ENCODE measurements around the gene CEP290. TPM values are rescaled to one million over a fixed set of nuclear protein-coding genes. Genes with fewer than 3 reads are reported as not detected.
"Not testable (repeated sequence)": the region's sequence is repeated elsewhere in the genome, so short reads cannot be mapped to it uniquely, and the experiment has no call there.

CEP290 gene
- total RNA-seq, 4 donors from 2014 or later: 11.3 to 31.3 (median 16.4) TPM

DNA sequence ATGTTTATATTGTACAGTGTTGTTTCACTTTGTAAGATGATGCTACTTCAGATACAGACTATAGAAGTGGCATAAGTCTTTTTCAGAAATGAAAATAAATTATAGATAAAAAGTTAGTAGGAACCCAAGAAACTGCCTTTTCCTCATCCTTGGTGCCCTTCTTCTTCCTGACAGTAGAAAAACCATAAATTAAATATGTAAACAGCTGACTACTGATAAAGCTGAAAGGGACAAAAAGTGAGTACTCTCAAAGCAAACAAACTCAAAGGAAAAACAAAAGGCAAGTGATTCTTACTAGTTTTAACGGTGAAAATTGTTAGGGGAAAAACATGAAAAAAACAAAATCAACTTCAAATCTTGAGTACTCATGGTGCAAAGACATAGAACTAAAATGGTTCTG lies 104.1 kb downstream of the CEP290 start:
- no peaks in the 10 kb centered on the region for H3K36me3 ChIP-seq
- no peak for TF ChIP-seq POLR2AphosphoS5 (IDR thresholded peaks at IDR 0.05)
- TF ChIP-seq EP300 (IDR thresholded peaks at IDR 0.05): no peak
- TF ChIP-seq, protein P1, sequence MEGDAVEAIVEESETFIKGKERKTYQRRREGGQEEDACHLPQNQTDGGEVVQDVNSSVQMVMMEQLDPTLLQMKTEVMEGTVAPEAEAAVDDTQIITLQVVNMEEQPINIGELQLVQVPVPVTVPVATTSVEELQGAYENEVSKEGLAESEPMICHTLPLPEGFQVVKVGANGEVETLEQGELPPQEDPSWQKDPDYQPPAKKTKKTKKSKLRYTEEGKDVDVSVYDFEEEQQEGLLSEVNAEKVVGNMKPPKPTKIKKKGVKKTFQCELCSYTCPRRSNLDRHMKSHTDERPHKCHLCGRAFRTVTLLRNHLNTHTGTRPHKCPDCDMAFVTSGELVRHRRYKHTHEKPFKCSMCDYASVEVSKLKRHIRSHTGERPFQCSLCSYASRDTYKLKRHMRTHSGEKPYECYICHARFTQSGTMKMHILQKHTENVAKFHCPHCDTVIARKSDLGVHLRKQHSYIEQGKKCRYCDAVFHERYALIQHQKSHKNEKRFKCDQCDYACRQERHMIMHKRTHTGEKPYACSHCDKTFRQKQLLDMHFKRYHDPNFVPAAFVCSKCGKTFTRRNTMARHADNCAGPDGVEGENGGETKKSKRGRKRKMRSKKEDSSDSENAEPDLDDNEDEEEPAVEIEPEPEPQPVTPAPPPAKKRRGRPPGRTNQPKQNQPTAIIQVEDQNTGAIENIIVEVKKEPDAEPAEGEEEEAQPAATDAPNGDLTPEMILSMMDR (IDR thresholded peaks at IDR 0.05): no peak
- TF ChIP-seq POLR2A (IDR thresholded peaks at IDR 0.05): no peak
- no peak for ATAC-seq
- no peaks in the 10 kb centered on the region for H3K27me3 ChIP-seq
- no peak overlapping the region for H3K4me3 ChIP-seq
- H3K27ac ChIP-seq: no peak overlapping the region
- no peaks in the 10 kb centered on the region for H3K9me3 ChIP-seq
- H3K4me1 ChIP-seq: peaks cover 0 to 55% (median 0%) of the 10 kb centered on the region in 3 donors
- WGBS, 2 donors (ENCODE audit: low coverage in 1 of 2): 62 to 83% methylated on average over 1 of the region's 1 CpG

DNA sequence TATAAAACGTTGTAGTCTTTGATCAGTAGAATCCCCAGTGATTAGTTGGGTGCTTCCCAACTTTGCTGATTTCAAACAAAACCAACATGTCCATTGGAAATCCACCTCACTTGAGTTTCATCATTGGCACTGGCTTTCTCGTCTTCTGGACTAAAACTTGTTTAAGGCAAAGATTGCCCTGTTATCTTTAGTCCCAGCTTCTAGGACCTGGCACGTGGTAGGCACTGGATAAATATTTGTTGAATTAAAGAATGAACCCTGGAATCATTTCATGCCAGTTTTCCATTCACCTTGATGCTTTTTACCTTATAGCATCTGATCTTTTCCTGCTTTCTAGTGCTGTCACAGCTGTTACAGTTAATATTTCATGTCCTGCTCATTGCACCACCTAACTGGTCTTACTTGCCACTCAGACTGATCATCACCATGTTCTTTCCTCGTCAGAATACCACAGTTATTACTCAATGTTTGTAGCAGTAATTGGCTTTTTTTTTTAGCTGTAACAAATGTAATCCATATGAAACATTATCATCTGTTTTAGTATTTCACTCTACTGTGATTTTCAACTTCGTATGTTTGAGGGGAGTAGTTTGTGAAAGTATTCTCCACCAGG lies 105.4 kb downstream of the CEP290 start:
- peak overlapping the region in 2 of 4 donors; percentile 82 to 83 for H3K27ac ChIP-seq
- H3K9me3 ChIP-seq: no peaks in the 10 kb centered on the region
- ATAC-seq: no peak
- H3K4me3 ChIP-seq: peak overlapping the region; percentile 61 to 78
- TF ChIP-seq, protein P1 (IDR thresholded peaks at IDR 0.05): no peak
- TF ChIP-seq EP300 (IDR thresholded peaks at IDR 0.05) (no peak), POLR2AphosphoS5 (IDR thresholded peaks at IDR 0.05) (no peak), POLR2A (IDR thresholded peaks at IDR 0.05) (no peak)
- 23 to 30% methylated on average over 5 of the region's 5 CpGs for WGBS, 2 donors (ENCODE audit: low coverage in 1 of 2)
- no peaks in the 10 kb centered on the region for H3K36me3 ChIP-seq
- peaks cover 0 to 55% (median 0%) of the 10 kb centered on the region in 3 donors for H3K4me1 ChIP-seq
- no peaks in the 10 kb centered on the region for H3K27me3 ChIP-seq

DNA sequence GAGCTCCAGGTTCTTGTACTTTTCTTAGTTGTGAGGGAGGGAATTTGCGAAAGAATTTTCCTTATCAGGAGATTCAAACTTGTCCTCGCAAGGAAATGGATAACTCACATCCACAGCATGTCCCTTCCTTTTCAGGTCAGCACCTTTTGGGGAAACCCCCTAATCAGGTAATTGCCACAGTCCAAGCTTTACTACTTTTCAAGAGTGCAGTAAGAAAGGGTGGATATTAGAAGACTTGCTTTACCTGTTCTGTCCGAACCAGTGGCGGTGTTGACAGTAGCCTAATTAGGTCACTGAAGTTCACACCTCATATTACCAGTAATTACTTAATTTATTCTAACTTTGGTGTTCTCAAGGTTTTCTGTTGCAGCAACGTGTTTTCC lies 106.0 kb downstream of the CEP290 start:
- no peaks in the 10 kb centered on the region for H3K27me3 ChIP-seq
- peak overlapping the region; percentile 24 to 88 (median 82) for H3K27ac ChIP-seq
- H3K9me3 ChIP-seq: no peaks in the 10 kb centered on the region
- no peaks in the 10 kb centered on the region for H3K36me3 ChIP-seq
- 4 to 14% methylated on average over 4 of the region's 5 CpGs for WGBS, 2 donors (ENCODE audit: low coverage in 1 of 2)
- peak overlapping the region; percentile 61 to 78 for H3K4me3 ChIP-seq
- ATAC-seq: no peak
- TF ChIP-seq POLR2A (IDR thresholded peaks at IDR 0.05) (no peak), EP300 (IDR thresholded peaks at IDR 0.05) (no peak), POLR2AphosphoS5 (IDR thresholded peaks at IDR 0.05) (no peak)
- TF ChIP-seq, protein P1 (IDR thresholded peaks at IDR 0.05): no peak
- peaks cover 0 to 55% (median 0%) of the 10 kb centered on the region in 3 donors for H3K4me1 ChIP-seq

DNA sequence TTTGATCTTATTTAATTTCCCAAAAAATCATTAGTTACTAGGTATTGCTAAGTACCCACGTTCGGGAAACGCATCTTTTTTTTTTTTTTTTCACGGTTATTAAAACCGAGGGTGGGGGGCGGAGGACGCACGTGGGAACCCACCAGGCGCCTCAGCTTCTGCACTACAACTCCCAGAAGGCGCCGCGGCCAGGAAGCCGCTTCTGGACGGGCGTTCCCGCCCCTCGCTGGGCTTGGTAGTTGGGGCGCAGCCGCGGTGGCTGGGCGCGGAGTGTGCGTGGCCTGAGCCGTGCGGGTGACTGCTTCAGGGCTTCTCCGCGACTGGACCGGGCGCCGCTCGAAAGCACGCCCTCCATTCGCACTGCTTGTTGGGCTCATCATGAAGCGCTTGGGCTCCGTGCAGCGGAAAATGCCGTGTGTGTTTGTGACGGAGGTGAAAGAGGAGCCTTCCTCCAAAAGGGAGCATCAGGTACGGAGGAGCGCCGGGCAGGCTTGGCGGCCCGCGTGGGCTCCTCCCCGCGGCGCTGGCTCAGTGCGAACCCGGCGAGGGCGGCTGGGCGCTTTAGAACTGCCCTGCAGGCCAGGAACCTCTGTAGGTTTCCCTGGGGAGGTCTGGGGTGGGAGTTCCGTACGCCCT lies 106.5 kb downstream of the CEP290 start:
- peak overlapping the region; percentile 24 to 88 (median 82) for H3K27ac ChIP-seq
- TF ChIP-seq, protein P1 (IDR thresholded peaks at IDR 0.05): peak in 1 of 4 experiments; percentile 25
- TF ChIP-seq POLR2A (IDR thresholded peaks at IDR 0.05) (peak; percentile 67 to 74), POLR2AphosphoS5 (IDR thresholded peaks at IDR 0.05) (peak; percentile 91), EP300 (IDR thresholded peaks at IDR 0.05) (no peak)
- peak; percentile 99 for ATAC-seq
- peaks cover 0 to 52% (median 0%) of the 10 kb centered on the region in 3 donors for H3K4me1 ChIP-seq
- peak overlapping the region; percentile 61 to 78 for H3K4me3 ChIP-seq
- no peaks in the 10 kb centered on the region for H3K36me3 ChIP-seq
- 0% methylated on average over 9 to 22 of the region's 54 CpGs for WGBS, 2 donors (ENCODE audit: low coverage in 1 of 2)
- no peaks in the 10 kb centered on the region for H3K9me3 ChIP-seq
- H3K27me3 ChIP-seq: no peaks in the 10 kb centered on the region

DNA sequence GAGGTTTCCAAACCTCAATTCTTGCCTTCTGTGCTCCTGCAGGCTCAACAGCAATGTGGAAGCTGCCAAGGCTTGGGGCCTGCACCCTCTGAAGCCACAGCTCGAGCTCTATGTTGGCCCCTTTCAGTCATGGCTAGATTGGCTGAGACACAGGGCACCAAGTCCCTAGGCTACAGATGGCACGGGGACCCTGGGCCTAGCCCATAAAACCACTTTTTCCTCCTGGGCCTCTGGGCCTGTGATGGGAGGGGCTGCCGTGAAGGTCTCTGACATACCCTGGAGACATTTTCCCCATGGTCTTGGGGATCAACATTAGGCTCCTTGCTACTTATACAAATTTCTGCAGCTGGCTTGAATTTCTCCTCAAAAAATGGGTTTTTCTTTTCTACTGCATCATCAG lies 110.7 kb downstream of the CEP290 start:
- not testable (repeated sequence) for H3K9me3 ChIP-seq, H3K27ac ChIP-seq, H3K36me3 ChIP-seq, H3K27me3 ChIP-seq, ATAC-seq, H3K4me3 ChIP-seq
- WGBS, 2 donors (ENCODE audit: low coverage in 1 of 2): 87% methylated on average over 2 of the region's 3 CpGs; no CpG with 5 or more reads in 1 of the 2 donors
- peaks cover 0 to 10% (median 0%) of the 10 kb centered on the region in 3 donors for H3K4me1 ChIP-seq

Measured in gastroesophageal sphincter (tissue), 4 donors.